Stimulated activated CD8-positive, alpha-beta memory T cell treated with anti-CD3 and anti-CD28 coated beads, Interleukin-12 subunit alpha, Interleukin-12 subunit beta, amount 100 ng/mL, for 24 hours (primary cell): Measurements from ENCODE around the gene LHX4.

Experiments
- DNase-seq: peaks from one replicate; pipeline ENCODE4 v3.0.0-alpha.2; 2020; ENCODE audit errors: extremely low read depth

The LHX4 gene

DNA sequence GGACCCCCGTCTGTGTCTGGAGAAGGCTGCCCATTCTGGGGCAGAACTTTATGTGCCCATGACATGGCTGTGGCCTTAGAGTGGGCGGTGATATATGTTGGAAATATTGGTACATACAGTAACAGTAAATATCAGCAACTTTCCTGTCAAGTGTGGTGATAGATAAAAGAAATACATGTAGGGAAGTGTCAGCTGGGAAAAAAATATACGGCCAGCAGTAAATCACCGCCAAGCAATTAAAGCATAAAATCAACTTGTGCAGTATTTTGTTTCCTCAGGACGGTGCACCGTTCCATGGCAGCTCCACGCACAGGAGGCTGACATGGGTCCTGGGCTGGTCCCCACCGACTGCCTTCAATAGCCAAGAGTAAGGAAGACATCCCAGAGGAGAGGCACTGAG is 27.4 kb downstream of the LHX4 start:
- no peak for DNase-seq

DNA sequence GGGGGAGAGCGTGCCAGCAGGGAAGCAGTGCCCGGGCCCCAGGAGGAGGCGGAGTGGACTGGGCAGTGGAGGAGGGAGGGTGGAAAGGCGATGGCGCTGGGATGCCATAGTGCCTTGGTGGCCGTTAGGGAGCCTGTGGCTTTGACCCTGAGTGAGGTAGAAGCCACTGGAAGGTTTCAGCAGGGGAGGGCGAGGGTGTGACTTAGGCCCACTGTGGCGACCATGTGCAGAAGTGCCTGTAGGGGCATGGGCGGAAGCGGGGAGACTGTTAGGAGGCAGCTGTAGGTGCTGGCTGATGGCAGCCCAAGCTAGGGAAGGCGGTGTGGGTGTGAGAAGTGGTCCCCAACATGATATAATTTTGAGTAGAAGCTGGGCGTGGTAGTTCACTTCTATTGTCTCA is 28.2 kb downstream of the LHX4 start:
- DNase-seq = no peak

DNA sequence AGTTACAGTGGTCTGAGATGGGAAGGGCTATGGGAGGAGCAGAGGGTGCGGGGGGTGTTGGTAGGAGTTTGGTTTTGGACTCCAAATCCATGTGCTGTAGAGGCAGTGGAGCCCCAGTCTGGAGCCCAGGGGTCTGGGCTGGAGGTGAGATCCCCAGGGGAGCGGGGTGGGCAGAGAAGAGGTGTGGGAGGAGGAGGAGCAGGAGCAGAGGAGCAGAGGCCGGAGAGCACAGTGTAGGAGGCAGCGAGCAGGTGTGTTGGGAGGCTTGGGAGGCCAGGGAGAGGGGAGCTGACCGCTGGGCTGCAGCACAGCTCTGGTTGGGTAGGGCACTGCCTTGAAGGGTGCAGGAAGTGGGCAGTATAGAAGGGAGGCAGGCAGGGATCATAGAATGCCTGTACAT is 28.9 kb downstream of the LHX4 start:
- no peak for DNase-seq

- no peak for DNase-seq
These were observed 29.6 kb downstream of the LHX4 start for GRCh38 chr1:180259431-180260338.

- DNase-seq = no peak
These were observed 30.5 kb downstream of the LHX4 start for GRCh38 chr1:180260541-180260940.

DNA sequence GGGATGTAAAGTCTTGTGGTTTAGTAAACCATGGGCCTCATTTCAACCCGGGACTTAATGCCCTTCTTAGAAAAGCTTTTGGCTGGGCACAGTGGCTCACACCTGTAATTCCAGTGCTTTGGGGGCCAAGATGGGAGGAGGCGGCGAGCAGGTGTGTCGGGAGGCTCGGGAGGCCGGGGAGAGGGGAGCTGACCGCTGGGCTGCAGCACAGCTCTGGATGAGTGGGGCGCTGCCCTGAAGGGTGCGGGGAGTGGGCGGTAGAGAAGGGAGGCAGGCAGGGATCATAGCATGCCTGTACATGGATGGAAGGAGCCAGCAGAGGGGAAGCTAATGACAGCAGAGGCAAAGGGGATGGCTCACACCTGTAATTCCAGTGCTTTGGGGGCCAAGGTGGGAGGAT is 31.0 kb downstream of the LHX4 start:
- DNase-seq = no peak

DNA sequence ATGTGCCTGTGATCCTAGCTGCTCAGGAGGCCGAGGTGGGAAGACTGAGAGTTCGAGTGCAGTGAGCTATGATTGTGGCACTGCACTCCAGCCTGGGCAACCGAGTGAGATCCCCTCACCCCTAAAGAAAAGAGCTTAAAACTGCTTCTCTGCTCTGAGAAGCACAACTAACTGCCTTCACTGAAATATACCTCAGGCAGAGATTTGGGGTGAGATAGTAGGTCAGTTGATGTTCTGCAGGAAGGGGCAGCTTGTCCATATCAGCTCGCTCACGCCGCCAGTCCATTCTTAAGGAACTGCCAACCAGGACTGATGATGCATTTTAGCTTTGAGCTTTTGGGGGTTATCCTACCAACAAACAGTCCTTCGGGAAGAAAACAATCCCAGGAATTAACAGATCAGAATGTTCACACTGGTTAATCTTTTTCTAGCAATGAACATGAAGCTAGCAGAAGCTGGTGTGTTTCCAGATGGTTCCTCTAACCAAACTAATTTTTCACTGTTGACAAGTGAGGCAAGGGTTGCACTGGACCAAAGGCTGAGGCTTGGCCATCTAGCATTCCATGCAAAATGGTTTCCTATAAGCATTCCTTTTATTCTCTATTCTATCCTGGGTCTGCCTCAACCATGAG is 31.6 kb downstream of the LHX4 start:
- no peak for DNase-seq

GRCh38 chr1:180262628-180263488 is 32.8 kb downstream of the LHX4 start:
- no peak for DNase-seq

GRCh38 chr1:180264595-180264994 is 34.5 kb downstream of the LHX4 start:
- no peak for DNase-seq

DNA sequence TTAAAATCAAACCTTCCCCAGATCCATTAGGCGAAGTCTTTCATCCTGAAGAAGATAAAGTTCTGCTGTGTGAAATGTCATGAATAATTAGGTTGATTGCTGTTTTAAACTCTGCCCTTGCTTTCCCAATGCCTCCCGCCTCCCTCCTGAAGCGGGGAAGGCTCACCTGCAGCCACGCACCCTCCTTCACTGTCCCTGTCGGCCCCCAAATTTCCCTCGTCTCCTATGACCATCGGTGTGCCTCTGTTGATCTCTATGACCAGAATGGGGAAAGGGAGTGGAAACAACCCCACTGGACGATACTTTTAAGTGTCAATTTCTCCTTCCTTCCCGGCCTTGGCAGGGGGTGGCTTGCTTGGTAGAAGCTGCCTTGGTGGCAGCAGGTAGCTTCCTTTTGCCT is 35.1 kb downstream of the LHX4 start:
- DNase-seq = no peak

DNA sequence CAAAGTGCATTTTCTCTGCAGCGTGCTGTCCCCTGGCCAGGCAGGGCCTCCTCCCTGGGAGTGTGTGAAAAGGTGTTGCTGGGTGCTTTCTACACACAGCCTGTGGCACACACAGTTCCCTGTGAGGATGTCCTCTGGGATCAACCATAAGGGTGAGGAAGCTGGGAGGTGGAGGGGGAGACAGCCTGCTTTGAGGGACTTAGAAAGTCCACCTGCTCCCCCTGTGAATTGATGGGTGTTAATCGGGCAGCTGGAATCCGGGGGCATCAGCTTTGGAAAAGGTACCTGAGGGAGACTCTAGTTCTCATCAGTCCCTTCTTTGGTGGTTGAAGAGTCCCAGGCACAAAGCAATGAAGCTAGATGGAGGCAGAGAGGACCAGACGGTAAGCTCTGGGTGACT is 35.8 kb downstream of the LHX4 start:
- DNase-seq = no peak

- no peak for DNase-seq
These were observed 36.5 kb downstream of the LHX4 start for GRCh38 chr1:180266275-180267210.

- no peak for DNase-seq
These were observed 37.1 kb downstream of the LHX4 start for GRCh38 chr1:180267211-180267561.

GRCh38 chr1:180267761-180268555 is 37.9 kb downstream of the LHX4 start:
- no peak for DNase-seq

DNA sequence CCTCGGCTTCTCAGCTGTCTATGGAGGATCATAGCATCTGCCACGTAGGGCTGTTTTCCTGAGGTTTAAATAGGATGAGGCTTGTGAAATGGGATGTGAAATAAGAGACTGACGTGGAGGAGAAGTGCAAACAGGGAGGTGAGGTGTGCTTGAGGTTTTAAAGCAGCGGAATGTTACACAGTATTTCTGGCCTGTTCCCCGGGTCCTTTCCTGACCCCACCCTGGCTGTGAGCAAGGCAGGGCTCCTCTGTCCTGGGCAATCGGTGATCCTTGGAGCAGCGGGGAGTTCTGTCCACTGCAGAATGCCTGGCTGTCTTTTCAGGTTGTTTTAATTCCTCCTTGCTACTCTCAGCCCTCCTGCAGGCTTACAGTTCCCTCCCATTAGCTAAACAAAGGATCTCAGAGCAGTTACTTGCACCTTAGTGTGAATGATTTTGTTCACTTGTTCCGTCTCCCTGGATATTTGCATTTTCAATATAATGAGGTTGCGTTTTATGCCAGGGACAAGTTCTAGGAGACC is 38.6 kb downstream of the LHX4 start:
- DNase-seq = no peak

- no peak for DNase-seq
These were observed 39.8 kb downstream of the LHX4 start for GRCh38 chr1:180269645-180270529.

GRCh38 chr1:180270530-180271271 is 40.6 kb downstream of the LHX4 start:
- DNase-seq = no peak
